NCI-H146 treated with DMSO at 0.1 percent for 48 hours (cell line): ENCODE data around the gene OR52N2.

Source experiments
- DNase-seq: peaks from one replicate; lab custom pipeline; 2025; ENCODE audit not compliant: unreplicated experiment; lab: John Stamatoyannopoulos, UW

The OR52N2 gene

GRCh38 chr11:5808500-5809121 is at the start of gene OR52N2:
TSS of gene OR52N2 (plus strand) at chr11:5808924. CDS start at chr11:5820336, 11,412 bp downstream.
- DNase-seq, result peak; percentile 42

- no peak for DNase-seq
Observed at GRCh38 chr11:5767056-5767455, 41.7 kb upstream of the OR52N2 start.

GRCh38 chr11:5783255-5783654 is 25.5 kb upstream of the OR52N2 start, which contains the start of gene OR52N5:
TSS of gene OR52N5 (minus strand) at chr11:5783355. CDS start at chr11:5778634, 4,721 bp downstream.
- no peak for DNase-seq

GRCh38 chr11:5791165-5791564 is 17.6 kb upstream of the OR52N2 start, which contains the start of gene OR52N1:
TSS of gene OR52N1 (minus strand) at chr11:5791265. CDS start at chr11:5788816, 2,449 bp downstream.
- no peak for DNase-seq

- DNase-seq, result no peak
Observed at GRCh38 chr11:5796541-5796940, 12.2 kb upstream of the OR52N2 start.

GRCh38 chr11:5803982-5804381 is 4.7 kb upstream of the OR52N2 start:
- DNase-seq, result no peak

- DNase-seq, result no peak
Observed at GRCh38 chr11:5807580-5807979, 1.1 kb upstream of the OR52N2 start.

GRCh38 chr11:5809122-5809519 is 397 bp downstream of the OR52N2 start:
- no peak for DNase-seq

- no peak for DNase-seq
Observed at GRCh38 chr11:5809905-5810795, 1.4 kb downstream of the OR52N2 start.

GRCh38 chr11:5815534-5815933 is 6.8 kb downstream of the OR52N2 start:
- DNase-seq, result no peak

- DNase-seq, result no peak
Observed at GRCh38 chr11:5818245-5818886, 9.6 kb downstream of the OR52N2 start.

- no peak for DNase-seq
Observed at GRCh38 chr11:5831196-5831829, 22.6 kb downstream of the OR52N2 start.

GRCh38 chr11:5833446-5833845 is 24.7 kb downstream of the OR52N2 start:
- no peak for DNase-seq

- no peak for DNase-seq
Observed at GRCh38 chr11:5837695-5838094, 29.0 kb downstream of the OR52N2 start.

- no peak for DNase-seq
Observed at GRCh38 chr11:5841797-5842196, 33.1 kb downstream of the OR52N2 start, which contains the start of gene OR52E6. TSS of gene OR52E6 (minus strand) at chr11:5841897. CDS start at chr11:5841897, 0 bp downstream.

GRCh38 chr11:5846701-5847100 is 38.0 kb downstream of the OR52N2 start:
- DNase-seq, result no peak

GRCh38 chr11:5847711-5848110 is 39.0 kb downstream of the OR52N2 start:
- DNase-seq, result no peak

GRCh38 chr11:5851002-5851401 is 42.3 kb downstream of the OR52N2 start:
- no peak for DNase-seq

GRCh38 chr11:5857590-5857989 is 48.9 kb downstream of the OR52N2 start, which contains the start of gene OR52E8:
TSS of gene OR52E8 (minus strand) at chr11:5857690. CDS start at chr11:5857690, 0 bp downstream.
- DNase-seq, result no peak

- DNase-seq, result no peak
Observed at GRCh38 chr11:5865826-5866225, 57.1 kb downstream of the OR52N2 start.
